ENCODE data around the gene PNN. TPM values are rescaled to one million over a fixed set of nuclear protein-coding genes. Genes with fewer than 3 reads are reported as not detected.
"Not testable (repeated sequence)": the region's sequence is repeated elsewhere in the genome, so short reads cannot be mapped to it uniquely, and the experiment has no call there.

Gene PNN
- total RNA-seq: 21.7 TPM
- long read RNA-seq, transcript PNN-201 (9 exons, 3,576 nt): major isoform, 11 of 12 reads
- long read RNA-seq, partial matches to known transcripts: 0 of 12 reads
- long read RNA-seq, other reads (novel, unspliced or antisense): 1 of 12 reads

DNA sequence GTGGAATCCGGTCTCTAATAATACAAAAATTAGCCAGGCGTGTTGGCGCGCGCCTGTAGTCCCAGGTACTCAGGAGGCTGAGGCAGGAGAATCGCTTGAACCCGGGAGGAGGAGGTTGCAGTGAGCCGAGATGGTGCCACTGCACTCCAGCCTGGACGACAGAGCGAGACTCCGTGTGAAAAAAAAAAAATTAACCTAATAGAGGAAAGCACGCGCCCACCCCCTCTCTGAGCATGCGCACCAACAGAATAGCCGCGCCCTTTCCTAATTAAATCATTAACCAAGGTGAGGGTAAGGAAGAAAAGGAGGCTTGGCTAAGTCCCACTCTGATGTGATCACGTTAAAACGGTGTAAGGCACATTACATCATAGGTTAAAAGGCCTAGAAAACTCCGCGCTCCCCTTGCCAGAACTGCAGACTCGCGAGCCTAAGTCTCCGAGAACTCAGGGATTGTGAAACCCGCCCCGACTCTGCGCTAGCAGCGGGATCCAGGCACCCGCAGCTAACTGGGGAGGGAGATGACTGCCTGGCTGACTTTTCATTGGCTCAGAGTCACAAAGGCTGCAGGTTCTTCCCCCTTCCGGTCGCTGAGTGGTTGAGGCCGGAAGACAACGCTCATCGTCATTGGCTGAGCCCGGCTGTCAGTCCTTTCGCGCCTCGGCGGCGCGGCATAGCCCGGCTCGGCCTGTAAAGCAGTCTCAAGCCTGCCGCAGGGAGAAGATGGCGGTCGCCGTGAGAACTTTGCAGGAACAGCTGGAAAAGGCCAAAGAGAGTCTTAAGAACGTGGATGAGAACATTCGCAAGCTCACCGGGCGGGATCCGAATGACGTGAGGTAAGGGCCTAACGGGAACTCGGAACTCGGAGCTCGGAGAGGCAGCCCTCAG is at the start of gene PNN:
PNN (plus strand) TSS at position 695 of the 885 bp plus-strand sequence; CDS start at position 721, 26 bp downstream.
- intact Hi-C loops (cut with DNase I): loop anchor here (2.0 to 5.0 kb wide), 3 partner anchors 63 to 258 kb away; partner anchors contain the start of genes FBXO33 and GEMIN2
- ATAC-seq: peak; percentile 98
- DNase-seq (ENCODE audit: missing footprints): peak; percentile 97

DNA sequence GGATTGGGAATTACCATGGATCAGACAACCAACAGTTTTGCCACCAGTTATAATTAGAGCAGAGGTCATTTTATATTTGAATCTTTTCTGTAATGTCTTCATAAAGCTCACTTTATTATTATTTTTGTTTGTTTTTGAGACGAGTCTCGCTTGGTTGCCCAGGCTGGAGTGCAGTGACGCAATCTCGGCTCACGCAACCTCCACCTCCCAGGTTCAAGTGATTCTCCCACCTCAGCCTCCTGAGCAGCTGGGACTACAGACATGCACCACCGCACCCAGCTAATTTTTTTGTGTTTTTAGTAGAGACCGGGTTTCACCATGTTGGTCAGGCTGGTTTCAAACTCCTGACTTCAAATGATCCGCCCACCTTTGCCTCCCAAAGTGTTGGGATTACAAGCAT is 37.2 kb upstream of the PNN start:
- ATAC-seq; intact Hi-C loops (cut with DNase I); DNase-seq (ENCODE audit: missing footprints): not testable (repeated sequence)

DNA sequence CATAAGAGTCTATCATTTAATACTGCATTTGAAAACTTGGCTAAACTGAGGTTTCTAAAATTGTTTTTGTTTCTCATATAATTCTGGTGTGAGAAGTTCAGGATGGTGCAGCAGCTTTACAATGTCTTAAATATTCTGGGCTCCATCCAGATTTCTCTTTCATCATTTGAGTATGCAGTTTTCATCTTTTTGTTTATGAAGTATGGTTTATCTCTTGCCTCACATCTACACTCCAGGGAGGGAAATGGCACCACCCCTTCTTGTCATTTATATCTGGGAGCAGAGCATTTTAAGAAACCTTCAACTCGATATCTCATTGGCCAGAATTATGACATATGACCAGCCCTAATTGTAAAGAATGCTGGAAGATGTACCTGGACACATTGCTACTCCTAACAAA is 36.6 kb upstream of the PNN start:
- DNase-seq (ENCODE audit: missing footprints): no peak
- no peak for ATAC-seq
- intact Hi-C loops (cut with DNase I): no loop called here

DNA sequence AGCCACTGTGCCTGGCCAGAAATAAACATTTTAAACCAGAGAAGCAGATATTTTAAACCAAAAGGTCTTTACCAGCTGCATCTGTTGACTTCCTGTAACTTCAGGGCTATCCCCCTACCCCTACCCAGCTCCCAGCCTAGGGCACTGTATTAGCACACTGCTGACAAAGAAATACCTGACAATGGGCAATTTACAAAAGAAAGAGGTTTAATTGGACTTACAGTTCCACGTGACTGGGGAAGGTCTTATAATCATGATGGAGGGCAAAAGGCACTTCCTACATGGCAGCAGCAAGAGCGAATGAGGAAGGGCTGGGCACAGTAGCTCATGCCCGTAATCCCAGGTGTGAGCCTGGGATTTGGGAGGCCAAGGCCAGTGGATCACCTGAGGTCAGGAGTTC is 34.9 kb upstream of the PNN start:
- intact Hi-C loops (cut with DNase I): no loop called here
- DNase-seq (ENCODE audit: missing footprints) (no peak), ATAC-seq (no peak)

DNA sequence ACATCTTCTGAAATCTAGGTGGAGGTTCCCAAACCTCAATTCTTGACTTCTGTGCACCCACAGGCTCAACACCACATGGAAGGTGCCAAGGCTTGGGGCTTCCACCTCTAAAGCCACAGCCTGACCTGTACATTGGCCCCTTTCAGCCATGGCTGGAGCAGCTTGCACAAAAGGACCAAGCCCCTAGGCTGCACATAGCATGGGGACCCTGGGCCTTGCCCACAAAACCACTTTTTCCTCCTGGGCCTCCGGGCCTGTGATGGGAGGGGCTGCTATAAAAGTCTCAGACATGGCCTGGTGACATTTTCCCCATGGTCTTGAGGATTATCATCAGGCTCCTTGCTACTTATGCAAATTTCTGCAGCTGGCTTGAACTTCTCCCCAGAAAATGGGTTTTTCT is 33.4 kb upstream of the PNN start:
- DNase-seq (ENCODE audit: missing footprints); ATAC-seq; intact Hi-C loops (cut with DNase I): not testable (repeated sequence)

DNA sequence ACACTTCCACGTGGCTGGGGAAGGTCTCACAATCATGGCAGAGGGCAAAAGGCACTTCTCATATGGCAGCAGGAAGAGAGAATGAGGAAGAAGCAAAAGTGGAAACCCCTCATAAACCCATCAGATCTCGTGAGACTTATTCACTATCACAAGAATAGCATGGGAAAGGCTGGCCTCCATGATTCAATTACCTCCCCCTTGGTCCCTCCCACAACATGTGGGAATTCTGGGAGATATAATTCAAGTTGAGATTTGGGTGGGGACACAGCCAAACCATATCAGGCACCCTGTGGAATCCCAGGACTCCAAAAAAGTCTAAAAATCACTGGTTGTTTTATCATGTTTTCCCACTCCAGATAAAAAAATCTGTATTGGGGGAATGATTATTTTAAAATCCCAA is 31.8 kb upstream of the PNN start:
- ATAC-seq; DNase-seq (ENCODE audit: missing footprints); intact Hi-C loops (cut with DNase I): not testable (repeated sequence)

DNA sequence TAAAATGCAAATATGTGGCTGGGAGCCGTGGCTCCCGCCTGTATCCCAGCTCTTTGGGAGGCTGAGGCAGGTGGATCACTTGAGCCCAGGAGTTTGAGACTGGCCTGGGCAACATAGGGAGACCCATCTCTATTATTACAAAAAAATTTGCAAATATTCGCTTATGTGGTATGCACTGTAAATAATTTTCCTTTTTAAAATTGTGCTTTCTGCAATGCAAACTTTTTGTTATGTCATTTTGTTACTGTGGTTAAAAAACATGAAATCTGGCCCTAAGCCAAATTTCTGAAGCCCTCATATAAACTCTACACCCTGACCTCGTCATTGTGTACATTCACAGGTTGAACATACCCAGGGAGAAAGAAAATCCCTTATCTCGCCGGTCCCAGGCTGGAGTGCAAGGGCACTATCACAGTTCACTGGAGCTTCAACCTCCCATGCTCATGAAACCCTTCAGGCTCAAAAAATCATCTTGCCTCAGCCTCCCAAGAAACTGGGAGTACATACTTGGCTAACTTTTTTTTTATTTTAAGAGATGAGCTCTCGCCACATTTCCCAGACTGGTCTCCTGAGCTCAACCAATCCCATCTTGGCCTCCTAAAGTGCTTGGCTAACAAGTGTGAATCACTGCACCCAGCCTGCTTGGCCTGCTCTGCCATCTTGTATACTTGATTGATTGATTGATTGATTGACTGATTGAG is 29.6 kb upstream of the PNN start:
- intact Hi-C loops (cut with DNase I): no loop called here
- DNase-seq (ENCODE audit: missing footprints): no peak

DNA sequence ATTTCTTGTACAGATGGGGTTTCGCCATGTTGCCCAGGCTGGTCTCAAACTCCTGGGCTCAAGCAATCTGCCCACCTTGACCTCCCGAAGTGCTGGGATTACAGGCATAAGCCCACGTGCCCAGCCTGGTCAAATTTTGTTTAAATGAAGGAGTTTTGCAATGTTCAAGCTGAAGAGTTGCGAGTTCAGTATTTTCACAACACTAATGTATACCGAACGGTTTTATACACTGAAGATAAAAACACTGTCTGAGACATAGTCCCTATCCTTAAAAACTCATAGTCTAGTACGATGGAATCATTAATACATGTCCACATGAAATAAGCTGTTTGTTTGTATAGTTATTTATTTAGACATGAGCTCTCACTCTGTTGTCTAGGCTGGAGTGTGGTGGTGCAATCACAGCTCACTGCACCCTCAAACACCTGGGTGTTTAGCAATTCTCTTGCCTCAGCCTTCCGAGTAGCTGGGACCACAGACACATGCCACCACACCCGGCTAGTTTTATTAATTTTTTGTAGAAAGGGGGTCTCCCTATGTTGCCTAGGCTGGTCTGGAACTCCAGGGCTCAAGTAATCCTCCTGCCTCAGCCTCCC is 20.4 kb upstream of the PNN start:
- intact Hi-C loops (cut with DNase I): no loop called here
- DNase-seq (ENCODE audit: missing footprints): no peak
- ATAC-seq: no peak

More for the DNA sequence above, 29.6 kb upstream of the PNN start:
- no peak for ATAC-seq

DNA sequence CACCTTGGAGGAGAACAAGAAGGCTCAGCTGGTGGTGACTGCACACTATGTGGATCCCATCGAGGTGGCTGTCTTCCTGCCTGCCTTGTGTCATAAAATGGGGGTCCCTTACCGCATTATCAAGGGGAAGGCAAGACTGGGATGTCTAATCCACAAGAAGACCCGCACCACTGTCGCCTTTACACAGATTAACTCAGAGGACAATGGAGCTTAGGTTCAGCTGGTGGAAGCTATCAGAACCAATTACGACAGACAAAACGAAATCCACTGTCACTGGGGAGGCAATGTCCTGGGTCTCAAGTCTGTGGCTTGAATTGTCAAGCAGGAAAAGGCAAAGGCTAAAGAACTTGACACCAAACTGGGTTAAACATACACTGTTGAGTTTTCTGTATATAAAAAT is 17.6 kb upstream of the PNN start:
- DNase-seq (ENCODE audit: missing footprints) (no peak), ATAC-seq (no peak)
- intact Hi-C loops (cut with DNase I): no loop called here

DNA sequence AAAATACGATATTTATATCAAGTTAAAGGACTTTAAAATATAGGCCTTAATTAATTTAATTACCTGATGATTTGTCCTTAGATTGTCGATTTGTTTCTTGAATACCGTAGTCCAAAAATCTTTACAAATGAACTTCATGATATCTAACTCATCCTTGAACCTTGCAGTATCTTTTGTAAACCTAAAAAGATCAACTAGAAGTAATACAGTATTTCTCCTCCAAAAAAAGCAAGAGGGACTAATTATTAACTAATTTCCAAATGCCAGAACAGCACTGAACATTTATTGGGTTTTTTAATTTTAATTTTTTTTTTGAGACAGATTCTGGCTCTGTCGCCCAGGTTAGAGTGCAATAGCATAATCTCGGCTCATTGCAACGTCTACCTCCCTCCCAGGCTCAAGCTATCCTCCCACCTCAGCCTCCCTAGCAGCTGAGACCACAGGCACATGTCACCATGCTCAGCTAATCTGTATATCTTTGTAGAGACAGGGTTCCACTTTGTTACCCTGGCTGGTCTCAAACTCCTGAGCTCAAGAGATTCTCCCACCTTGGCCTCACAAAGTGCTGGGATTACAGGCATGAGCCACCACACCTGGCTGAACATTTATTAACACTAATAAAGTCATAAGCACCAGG is 16.7 kb upstream of the PNN start:
- ATAC-seq (no peak), DNase-seq (ENCODE audit: missing footprints) (no peak)
- intact Hi-C loops (cut with DNase I): no loop called here

DNA sequence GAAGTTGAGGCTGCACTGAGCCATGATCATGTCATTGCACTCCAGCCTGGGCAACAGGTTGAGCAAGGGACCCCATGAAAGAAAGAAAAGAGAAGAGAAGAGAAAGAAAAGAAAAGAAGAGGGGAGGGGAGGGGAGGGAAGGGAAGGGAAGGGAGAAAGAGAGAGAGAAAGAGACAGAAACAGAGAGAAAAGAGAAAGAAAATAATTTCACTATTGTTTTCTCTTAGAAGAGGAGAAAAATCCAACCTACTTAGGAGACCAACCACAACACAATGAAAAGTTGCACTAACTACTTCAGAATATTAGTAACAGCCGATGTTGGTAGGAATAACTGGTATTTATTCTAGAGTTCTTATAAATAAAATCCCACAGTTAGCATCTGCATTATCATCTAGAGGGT is 14.6 kb upstream of the PNN start:
- DNase-seq (ENCODE audit: missing footprints) (no peak), ATAC-seq (no peak)
- intact Hi-C loops (cut with DNase I): no loop called here

DNA sequence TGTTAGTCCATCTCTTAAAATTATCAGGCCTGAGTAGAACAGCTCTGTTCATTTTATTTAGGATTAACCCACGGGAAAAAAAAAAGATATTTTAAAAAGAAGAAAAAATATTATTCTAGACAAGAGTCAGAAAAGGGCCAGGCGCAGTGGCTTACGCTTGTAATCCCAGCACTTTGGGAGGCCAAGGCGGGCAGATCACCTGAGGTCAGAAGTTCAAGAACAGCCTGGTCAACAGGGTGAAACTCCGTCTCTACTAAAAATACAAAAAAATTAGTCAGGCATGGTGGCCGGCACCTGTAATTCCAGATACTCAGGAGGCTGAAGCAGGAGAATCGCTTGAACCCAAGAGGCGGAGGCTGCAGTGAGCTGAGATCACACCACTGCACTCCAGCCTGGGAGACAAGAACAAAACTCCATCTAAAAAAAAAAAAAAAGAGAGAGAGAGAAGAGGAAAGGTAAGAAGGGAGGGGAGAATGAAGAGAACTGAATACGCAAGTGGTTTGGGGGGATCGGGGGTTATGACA is 7.2 kb upstream of the PNN start:
- ATAC-seq; intact Hi-C loops (cut with DNase I): not testable (repeated sequence)

DNA sequence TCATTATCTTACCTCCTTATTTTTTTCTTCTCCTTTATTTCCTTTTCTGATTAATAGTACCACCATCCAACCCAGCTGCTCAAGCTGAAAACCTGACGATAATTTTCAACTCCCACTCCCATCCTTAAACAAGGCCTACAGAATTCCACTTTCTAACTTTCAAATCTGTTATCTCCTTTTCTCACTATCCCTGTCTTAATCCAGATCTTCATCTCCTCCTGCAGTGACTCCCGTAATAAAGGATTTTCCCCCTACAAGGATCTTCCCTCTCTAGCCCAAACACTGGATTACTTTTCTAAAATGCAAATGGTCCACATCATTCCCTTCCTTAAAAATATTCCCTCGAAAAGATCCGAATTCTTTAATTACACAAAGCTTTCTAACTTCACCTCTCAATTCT is 6.5 kb upstream of the PNN start:
- DNase-seq (ENCODE audit: missing footprints): no peak
- intact Hi-C loops (cut with DNase I): no loop called here

More for the DNA sequence above, 7.2 kb upstream of the PNN start:
- not testable (repeated sequence) for DNase-seq (ENCODE audit: missing footprints)

DNA sequence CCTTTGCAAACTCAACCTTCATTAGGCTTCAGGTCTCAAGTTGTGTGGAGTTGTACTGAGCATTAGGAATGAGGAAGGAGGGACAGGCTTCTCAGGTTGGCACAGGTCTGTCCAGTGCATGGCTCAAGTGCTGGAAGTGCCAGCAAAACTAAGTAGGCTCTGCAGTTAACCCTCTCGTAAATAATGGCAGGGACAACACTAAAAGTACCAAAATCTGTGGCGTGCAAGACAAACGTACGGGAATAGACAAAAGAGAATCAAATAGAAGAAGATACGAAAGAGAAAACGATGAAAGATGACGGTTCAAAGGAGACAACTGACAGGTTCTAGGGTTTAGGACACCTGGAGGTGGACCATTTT is 5.5 kb upstream of the PNN start:
- no peak for DNase-seq (ENCODE audit: missing footprints)
- peak; percentile 25 for ATAC-seq
- intact Hi-C loops (cut with DNase I): no loop called here

More for the DNA sequence above, 6.5 kb upstream of the PNN start:
- no peak for ATAC-seq

DNA sequence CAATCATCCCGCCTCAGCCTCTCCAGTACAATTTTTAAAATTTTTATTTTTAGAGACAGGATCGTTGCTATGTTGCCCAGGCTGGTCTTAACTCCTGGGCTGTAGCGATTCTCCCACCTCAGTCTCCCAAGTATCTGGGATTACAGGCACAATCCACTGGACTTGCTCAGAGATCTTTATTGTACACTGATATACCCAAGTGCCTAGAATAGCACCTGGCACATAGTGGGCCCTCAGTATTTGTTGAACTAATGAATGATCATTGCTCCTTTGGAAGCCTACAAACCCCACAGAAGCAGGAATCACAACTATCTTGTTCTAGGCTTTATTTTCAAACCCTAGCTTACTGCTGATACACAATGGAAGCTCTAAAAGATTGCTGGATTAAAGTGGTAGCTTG is 1.9 kb upstream of the PNN start:
- ATAC-seq: no peak
- intact Hi-C loops (cut with DNase I): loop anchor here (5.0 kb wide), 1 partner anchor 61 kb away; the partner anchor contains the start of gene GEMIN2
- no peak for DNase-seq (ENCODE audit: missing footprints)

DNA sequence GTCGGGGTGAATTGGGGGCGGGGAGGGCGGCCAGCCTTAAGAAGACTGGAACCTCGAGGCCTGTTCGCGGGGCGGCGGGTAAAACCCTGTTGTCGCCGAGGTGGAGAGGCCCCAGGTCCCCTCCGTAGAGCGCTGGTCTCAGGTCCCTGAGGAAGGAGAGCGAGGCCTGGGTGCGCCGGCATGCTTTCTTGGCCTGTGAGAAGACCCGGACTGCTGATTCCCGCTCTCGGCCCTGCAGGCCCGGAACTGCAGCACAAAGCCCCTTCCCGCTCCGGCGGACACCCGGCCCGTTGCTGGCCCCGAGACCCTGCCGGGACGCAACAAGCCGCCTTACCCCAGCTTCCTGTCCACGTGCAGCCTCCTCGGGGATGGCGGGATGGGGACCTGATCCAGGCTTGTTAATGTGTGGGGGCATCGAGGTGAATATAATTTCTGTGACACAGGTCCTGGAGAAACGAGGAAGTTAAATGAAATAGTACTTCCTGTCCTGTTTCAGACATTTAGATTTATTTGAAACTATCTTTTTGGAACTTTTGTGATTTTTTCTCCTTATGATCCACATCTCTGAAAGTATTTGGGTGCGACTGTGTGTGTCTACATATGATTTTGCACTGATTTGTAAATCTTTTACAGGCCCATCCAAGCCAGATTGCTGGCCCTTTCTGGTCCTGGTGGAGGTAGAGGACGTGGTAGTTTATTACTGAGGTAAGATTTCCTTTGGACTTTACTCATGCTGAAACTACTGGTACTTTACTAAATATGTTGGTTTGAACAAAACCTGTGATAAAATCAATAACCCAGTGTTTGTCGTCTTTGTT is 600 bp downstream of the PNN start:
- ATAC-seq: peak; percentile 9
- DNase-seq (ENCODE audit: missing footprints): peak; percentile 72
- intact Hi-C loops (cut with DNase I): loop anchor here (2.0 kb wide), 2 partner anchors 91 to 257 kb away; partner anchors contain the start of gene FBXO33

DNA sequence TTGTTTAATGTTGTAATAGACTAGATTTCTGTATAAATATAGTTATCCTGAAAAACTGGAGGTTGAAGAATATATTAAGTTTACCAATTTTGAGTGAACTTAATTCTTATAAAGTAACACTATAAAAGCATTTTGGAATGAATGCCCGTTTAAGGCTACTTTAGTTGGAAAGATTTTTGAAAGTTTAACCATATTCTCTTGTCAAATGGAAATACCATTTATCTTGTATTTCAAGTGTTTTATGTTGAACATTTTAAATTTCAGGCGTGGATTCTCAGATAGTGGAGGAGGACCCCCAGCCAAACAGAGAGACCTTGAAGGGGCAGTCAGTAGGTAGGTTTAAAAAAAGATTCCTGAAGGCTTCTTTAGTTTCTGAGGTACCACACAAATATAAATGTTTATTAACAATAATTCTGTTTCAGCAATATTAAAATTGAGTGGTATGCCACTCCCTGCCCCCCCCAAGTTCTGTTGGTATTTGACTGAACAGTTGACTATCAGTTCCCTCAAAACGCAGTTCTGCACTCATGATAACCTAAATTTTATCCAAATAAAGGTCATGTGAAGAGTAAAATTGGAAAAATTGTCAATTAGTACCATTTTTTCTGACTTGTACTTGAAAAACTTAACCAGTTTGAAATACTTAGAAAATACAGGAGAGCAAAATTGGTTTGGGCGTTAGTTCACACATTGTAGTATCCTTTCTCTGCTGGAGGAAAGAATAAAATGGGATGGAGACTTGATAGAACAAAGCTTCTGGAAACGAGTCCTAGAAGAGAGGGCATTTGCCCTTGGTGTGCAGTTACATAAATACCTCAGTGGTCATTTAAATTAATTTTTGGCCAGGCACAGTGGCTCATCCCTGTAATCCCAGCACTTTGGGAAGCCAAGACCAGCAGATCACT is 1.5 kb downstream of the PNN start:
- no peak for ATAC-seq
- DNase-seq (ENCODE audit: missing footprints): no peak
- intact Hi-C loops (cut with DNase I): no loop called here

Measured in Right ventricle myocardium inferior (tissue), 1 donor.